ENCODE measurements around the gene SYNGR3. TPM values are rescaled to one million over a fixed set of nuclear protein-coding genes. Genes with fewer than 3 reads are reported as not detected.

SYNGR3 gene
- polyA plus RNA-seq, 1 experiment: 1.8 TPM

GRCh38 chr16:2019921-2020831 is 30.4 kb downstream of the SYNGR3 start:
- no peak for DNase-seq (ENCODE audit: low read depth, low spot score)
- no peak for TF ChIP-seq CTCF (IDR thresholded peaks at IDR 0.05; ENCODE audit: low read depth, low read length)
- Histone ChIP-seq H3K4me3 (ENCODE audit: low read depth, low read length) (peak overlapping the region; percentile 4; the same call in 1 of the 2 replicates), H3K27me3 (ENCODE audit: control insufficient read depth, insufficient read depth, low read length) (peaks cover 5% of the 10 kb centered on the region), H3K27ac (ENCODE audit: low read depth, low read length) (no peak overlapping the region), H3K9me3 (ENCODE audit: control insufficient read depth, insufficient read depth, low read length) (no peaks in the 10 kb centered on the region)
- POLR2A ChIA-PET: interaction anchor here (0.6 kb wide), 1 partner anchor 135 kb away, joined by 3 read pairs; the partner anchor contains the start of gene TRAF7
- CTCF ChIA-PET: interaction anchor here (1.6 kb wide), 1 partner anchor 36 kb away, joined by 3 read pairs; no protein-coding TSS in a partner anchor

GRCh38 chr16:2022723-2023091 is 32.9 kb downstream of the SYNGR3 start:
- Histone ChIP-seq H3K27ac (ENCODE audit: low read depth, low read length) (no peak overlapping the region), H3K4me3 (ENCODE audit: low read depth, low read length) (peak overlapping the region; percentile 40), H3K27me3 (ENCODE audit: control insufficient read depth, insufficient read depth, low read length) (peaks cover 5% of the 10 kb centered on the region), H3K9me3 (ENCODE audit: control insufficient read depth, insufficient read depth, low read length) (no peaks in the 10 kb centered on the region; the same call in 1 of the 2 replicates)
- ChIA-PET CTCF (interaction anchor here (0.6 to 5.4 kb wide), 23 partner anchors 9 to 133 kb away, joined by 3 to 87 read pairs (median 4); partner anchors contain the start of genes NTHL1, TRAF7 and TSC2), POLR2A (interaction anchor here (0.6 to 3.8 kb wide), 9 partner anchors 11 to 232 kb away, joined by 3 to 22 read pairs (median 6); partner anchors contain the start of genes NTHL1, TRAF7 and TSC2)
- no peak for TF ChIP-seq CTCF (IDR thresholded peaks at IDR 0.05; ENCODE audit: low read depth, low read length)
- no peak for DNase-seq (ENCODE audit: low read depth, low spot score)

- Histone ChIP-seq H3K27me3 (ENCODE audit: control insufficient read depth, insufficient read depth, low read length) (peaks cover 5% of the 10 kb centered on the region), H3K27ac (ENCODE audit: low read depth, low read length) (peak overlapping the region; percentile 21), H3K9me3 (ENCODE audit: control insufficient read depth, insufficient read depth, low read length) (no peaks in the 10 kb centered on the region; the same call in 1 of the 2 replicates), H3K4me3 (ENCODE audit: low read depth, low read length) (peak overlapping the region; percentile 40)
- TF ChIP-seq CTCF (IDR thresholded peaks at IDR 0.05; ENCODE audit: low read depth, low read length): peak; percentile 87
- ChIA-PET CTCF (interaction anchor here (0.6 to 5.4 kb wide), 20 partner anchors 9 to 130 kb away, joined by 3 to 87 read pairs (median 4); partner anchors contain the start of genes NTHL1 and TSC2), POLR2A (interaction anchor here (0.6 to 3.8 kb wide), 7 partner anchors 16 to 231 kb away, joined by 3 to 22 read pairs (median 6); partner anchors contain the start of genes NTHL1, TRAF7 and TSC2)
- DNase-seq (ENCODE audit: low read depth, low spot score): peak; percentile 66
Observed at GRCh38 chr16:2023092-2024031, 33.6 kb downstream of the SYNGR3 start.

- ChIA-PET CTCF (interaction anchor here (4.6 to 5.4 kb wide), 2 partner anchors 32 to 116 kb away, joined by 49 to 87 read pairs; no protein-coding TSS in a partner anchor), POLR2A (interaction anchor here (0.7 to 3.8 kb wide), 2 partner anchors 9 to 131 kb away, joined by 3 to 22 read pairs; partner anchors contain the start of gene TRAF7)
- no peak for DNase-seq (ENCODE audit: low read depth, low spot score)
- no peak overlapping the region for H3K4me3 ChIP-seq (ENCODE audit: low read depth, low read length)
- peaks cover 5% of the 10 kb centered on the region for H3K27me3 ChIP-seq (ENCODE audit: control insufficient read depth, insufficient read depth, low read length)
- no peak overlapping the region for H3K27ac ChIP-seq (ENCODE audit: low read depth, low read length)
- H3K9me3 ChIP-seq (ENCODE audit: control insufficient read depth, insufficient read depth, low read length): no peaks in the 10 kb centered on the region; the same call in 1 of the 2 replicates
- TF ChIP-seq CTCF (IDR thresholded peaks at IDR 0.05; ENCODE audit: low read depth, low read length): no peak
Observed at GRCh38 chr16:2024032-2024420, 34.3 kb downstream of the SYNGR3 start.
